IMR-90 (cell line): ENCODE data around the gene ATG9B.

Experiments used
- BHLHE40 ChIP-seq: fragments of 150-350 bp; IDR thresholded peaks from 2 replicates; pipeline ENCODE4 v1.6.1; 2016; ENCODE audit warnings: mild to moderate bottlenecking, low read depth, low read length
- FOS ChIP-seq: fragments of 150-350 bp; IDR thresholded peaks from 2 replicates; pipeline ENCODE4 v1.6.1; 2016; ENCODE audit warnings: low read depth, low read length
- MAFK ChIP-seq: IDR thresholded peaks from 2 replicates; pipeline ENCODE4 v1.6.1; 2012; ENCODE audit warnings: low read depth, low read length, improper control_type of control experiment
- POLR2A ChIP-seq: IDR thresholded peaks from 2 replicates; pipeline ENCODE4 v1.6.1; 2012; ENCODE audit warnings: mild to moderate bottlenecking, low read depth, low read length
- TF ChIP-seq, protein P1 (sequence below): conservative IDR thresholded peaks from 2 replicates; pipeline ENCODE4 v1.5.1; 2012; ENCODE audit warnings: mild to moderate bottlenecking, low read depth, low read length, improper control_type of control experiment
- TF ChIP-seq, protein P2 (sequence below): fragments of 150-350 bp; IDR thresholded peaks from 2 replicates; pipeline ENCODE4 v1.6.1; 2016; ENCODE audit warnings: low read depth, mild to moderate bottlenecking, low read length, moderate library complexity, borderline replicate concordance
- TF ChIP-seq, protein P3 (sequence below): fragments of 150-350 bp; IDR thresholded peaks from 2 replicates; pipeline ENCODE4 v1.6.1; 2017; ENCODE audit warnings: mild to moderate bottlenecking, antibody characterized with exemption, low read length, low read depth

DNA sequence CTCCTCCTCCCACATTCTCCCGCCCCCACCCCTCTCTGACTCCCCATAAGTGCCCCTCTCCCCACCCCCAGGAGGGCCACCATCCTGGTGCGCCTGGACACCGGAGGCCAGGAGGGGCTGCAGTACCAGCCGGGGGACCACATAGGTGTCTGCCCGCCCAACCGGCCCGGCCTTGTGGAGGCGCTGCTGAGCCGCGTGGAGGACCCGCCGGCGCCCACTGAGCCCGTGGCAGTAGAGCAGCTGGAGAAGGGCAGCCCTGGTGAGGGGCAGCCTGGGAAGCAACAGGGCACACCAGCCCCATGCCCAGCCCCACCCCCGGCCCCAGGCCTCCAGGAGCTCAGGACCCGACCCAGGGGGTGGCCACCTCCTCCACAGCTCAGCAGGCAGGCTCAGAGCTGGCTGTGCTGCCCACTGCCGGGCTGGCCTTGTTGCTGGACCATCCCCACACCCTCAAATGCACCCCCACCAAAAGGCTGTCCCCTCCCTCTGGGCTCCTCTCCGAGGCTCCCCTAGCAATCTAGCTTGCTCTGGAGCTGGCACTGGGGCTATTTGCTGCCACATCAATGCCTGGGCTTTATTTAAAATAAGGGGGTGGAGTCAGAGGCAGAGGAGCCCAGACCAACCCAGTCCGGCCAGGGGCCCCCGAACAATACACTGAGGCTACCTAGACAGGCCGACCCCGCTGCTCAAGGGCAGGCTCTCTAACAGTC, 14.8 kb downstream of the ATG9B start:
- TF ChIP-seq, protein P1, sequence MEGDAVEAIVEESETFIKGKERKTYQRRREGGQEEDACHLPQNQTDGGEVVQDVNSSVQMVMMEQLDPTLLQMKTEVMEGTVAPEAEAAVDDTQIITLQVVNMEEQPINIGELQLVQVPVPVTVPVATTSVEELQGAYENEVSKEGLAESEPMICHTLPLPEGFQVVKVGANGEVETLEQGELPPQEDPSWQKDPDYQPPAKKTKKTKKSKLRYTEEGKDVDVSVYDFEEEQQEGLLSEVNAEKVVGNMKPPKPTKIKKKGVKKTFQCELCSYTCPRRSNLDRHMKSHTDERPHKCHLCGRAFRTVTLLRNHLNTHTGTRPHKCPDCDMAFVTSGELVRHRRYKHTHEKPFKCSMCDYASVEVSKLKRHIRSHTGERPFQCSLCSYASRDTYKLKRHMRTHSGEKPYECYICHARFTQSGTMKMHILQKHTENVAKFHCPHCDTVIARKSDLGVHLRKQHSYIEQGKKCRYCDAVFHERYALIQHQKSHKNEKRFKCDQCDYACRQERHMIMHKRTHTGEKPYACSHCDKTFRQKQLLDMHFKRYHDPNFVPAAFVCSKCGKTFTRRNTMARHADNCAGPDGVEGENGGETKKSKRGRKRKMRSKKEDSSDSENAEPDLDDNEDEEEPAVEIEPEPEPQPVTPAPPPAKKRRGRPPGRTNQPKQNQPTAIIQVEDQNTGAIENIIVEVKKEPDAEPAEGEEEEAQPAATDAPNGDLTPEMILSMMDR: no peak
- no peak for TF ChIP-seq BHLHE40
- TF ChIP-seq, protein P2, sequence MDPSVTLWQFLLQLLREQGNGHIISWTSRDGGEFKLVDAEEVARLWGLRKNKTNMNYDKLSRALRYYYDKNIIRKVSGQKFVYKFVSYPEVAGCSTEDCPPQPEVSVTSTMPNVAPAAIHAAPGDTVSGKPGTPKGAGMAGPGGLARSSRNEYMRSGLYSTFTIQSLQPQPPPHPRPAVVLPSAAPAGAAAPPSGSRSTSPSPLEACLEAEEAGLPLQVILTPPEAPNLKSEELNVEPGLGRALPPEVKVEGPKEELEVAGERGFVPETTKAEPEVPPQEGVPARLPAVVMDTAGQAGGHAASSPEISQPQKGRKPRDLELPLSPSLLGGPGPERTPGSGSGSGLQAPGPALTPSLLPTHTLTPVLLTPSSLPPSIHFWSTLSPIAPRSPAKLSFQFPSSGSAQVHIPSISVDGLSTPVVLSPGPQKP: no peak
- TF ChIP-seq, protein P3, sequence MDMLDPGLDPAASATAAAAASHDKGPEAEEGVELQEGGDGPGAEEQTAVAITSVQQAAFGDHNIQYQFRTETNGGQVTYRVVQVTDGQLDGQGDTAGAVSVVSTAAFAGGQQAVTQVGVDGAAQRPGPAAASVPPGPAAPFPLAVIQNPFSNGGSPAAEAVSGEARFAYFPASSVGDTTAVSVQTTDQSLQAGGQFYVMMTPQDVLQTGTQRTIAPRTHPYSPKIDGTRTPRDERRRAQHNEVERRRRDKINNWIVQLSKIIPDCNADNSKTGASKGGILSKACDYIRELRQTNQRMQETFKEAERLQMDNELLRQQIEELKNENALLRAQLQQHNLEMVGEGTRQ: no peak
- no peak for TF ChIP-seq POLR2A
- no peak for TF ChIP-seq FOS
- no peak for TF ChIP-seq MAFK
